GM23338 (cell line): ENCODE data around the gene TMEM107. TPM values are rescaled to one million over a fixed set of nuclear protein-coding genes. Genes with fewer than 3 reads are reported as not detected.
A peak's percentile ranks its signal among the peaks of the same experiment; 100 is the strongest.

ENCODE experiments used
- ATAC-seq: fragments of 200-7000 bp; cut with Tn5 transposase; 3 replicates; pipeline ENCODE4 v1.9.1; 2020
- DNase-seq: peaks from one replicate; pipeline ENCODE4 v3.0.0-alpha.2; 2015; ENCODE audit warnings: low spot score
- H2AFZ ChIP-seq: fragments of 200-600 bp; sonication (generic); 2 replicates; pipeline ENCODE4 v1.8.0; 2016; ENCODE audit warnings: antibody characterized with exemption, mild to moderate bottlenecking, moderate library complexity
- H3F3A ChIP-seq: fragments of 200-600 bp; sonication (generic); replicated peaks from 2 replicates; pipeline ENCODE4 v1.8.0; 2017; ENCODE audit warnings: antibody characterized with exemption, mixed run types, low read depth
- H3K27ac ChIP-seq: fragments of 200-600 bp; sonication (generic); 2 replicates; pipeline ENCODE4 v1.6.1; 2016; ENCODE audit warnings: low read depth
- H3K27me3 ChIP-seq: fragments of 200-600 bp; sonication (generic); 2 replicates; pipeline ENCODE4 v1.8.0; 2016; ENCODE audit warnings: mild to moderate bottlenecking, mixed run types, moderate library complexity; ENCODE audit not compliant: insufficient read depth
- H3K36me3 ChIP-seq: fragments of 200-600 bp; sonication (generic); 2 replicates; pipeline ENCODE4 v1.8.0; 2016; ENCODE audit warnings: mild to moderate bottlenecking; ENCODE audit not compliant: insufficient read depth
- H3K4me1 ChIP-seq: fragments of 200-600 bp; sonication (generic); 2 replicates; pipeline ENCODE4 v1.8.0; 2016; ENCODE audit warnings: mild to moderate bottlenecking, moderate library complexity; ENCODE audit not compliant: insufficient read depth
- H3K4me2 ChIP-seq: fragments of 200-600 bp; sonication (generic); 2 replicates; pipeline ENCODE4 v1.7.1; 2017; ENCODE audit warnings: mixed run types
- H3K4me3 ChIP-seq: fragments of 200-600 bp; sonication (generic); 2 replicates; pipeline ENCODE4 v1.6.1; 2016; ENCODE audit warnings: mixed run types
- H3K79me2 ChIP-seq: fragments of 200-600 bp; sonication (generic); replicated peaks from 2 replicates; pipeline ENCODE4 v1.8.0; 2017; ENCODE audit warnings: mild to moderate bottlenecking; ENCODE audit not compliant: insufficient read depth
- H3K9me2 ChIP-seq: fragments of 200-600 bp; sonication (generic); 2 replicates; pipeline ENCODE4 v1.8.0; 2017; ENCODE audit not compliant: insufficient read depth
- H4K20me1 ChIP-seq: fragments of 200-600 bp; sonication (generic); replicated peaks from 2 replicates; pipeline ENCODE4 v1.8.0; 2017; ENCODE audit warnings: mild to moderate bottlenecking; ENCODE audit not compliant: insufficient read depth
- H3K27ac Mint-ChIP-seq: 2 replicates; pipeline ENCODE4 v1.8.0; 2020; ENCODE audit warnings: inconsistent platforms, mild to moderate bottlenecking, moderate library complexity, mixed read lengths
- H3K27me3 Mint-ChIP-seq: 3 replicates; pipeline ENCODE4 v1.8.0; 2022; ENCODE audit warnings: low read depth, mild to moderate bottlenecking, moderate library complexity, mixed read lengths, inconsistent platforms; ENCODE audit not compliant: insufficient read depth, poor library complexity
- H3K36me3 Mint-ChIP-seq: 3 replicates; pipeline ENCODE4 v1.8.0; 2021; ENCODE audit warnings: low read depth, mild to moderate bottlenecking, inconsistent platforms, moderate library complexity, mixed read lengths
- H3K4me1 Mint-ChIP-seq: 3 replicates; pipeline ENCODE4 v1.8.0; 2020; ENCODE audit warnings: mild to moderate bottlenecking, inconsistent platforms, mixed read lengths
- H3K4me3 Mint-ChIP-seq: 3 replicates; pipeline ENCODE4 v1.8.0; 2021; ENCODE audit warnings: moderate library complexity, mild to moderate bottlenecking, inconsistent platforms, mixed read lengths
- H3K9me3 Mint-ChIP-seq: 3 replicates; pipeline ENCODE4 v1.8.0; 2020; ENCODE audit warnings: moderate library complexity, mild to moderate bottlenecking, inconsistent platforms, mixed read lengths
- CREB1 ChIP-seq: fragments of 250-450 bp; sonication (Bioruptor Pico); IDR thresholded peaks from 2 replicates; pipeline ENCODE4 v1.5.0; 2020; ENCODE audit warnings: low read depth, mild to moderate bottlenecking, moderate library complexity
- EZH2 ChIP-seq: fragments of 200-600 bp; sonication (generic); IDR thresholded peaks from one replicate; pipeline ENCODE4 v1.8.0; 2017; ENCODE audit warnings: antibody characterized with exemption, mild to moderate bottlenecking, low read depth; ENCODE audit not compliant: unreplicated experiment
- EZH2phosphoT487 ChIP-seq: fragments of 200-600 bp; sonication (generic); IDR thresholded peaks from one replicate; pipeline ENCODE4 v1.8.1; 2018; ENCODE audit warnings: antibody characterized with exemption; ENCODE audit not compliant: unreplicated experiment
- JUNB ChIP-seq: IDR thresholded peaks from one replicate; pipeline ENCODE4 v1.6.1; 2016; ENCODE audit warnings: antibody characterized with exemption; ENCODE audit not compliant: unreplicated experiment
- NANOG ChIP-seq: IDR thresholded peaks from 2 replicates; pipeline ENCODE4 v1.6.1; 2016; ENCODE audit warnings: antibody characterized with exemption, borderline replicate concordance
- POLR2AphosphoS5 ChIP-seq: IDR thresholded peaks from 2 replicates; pipeline ENCODE4 v1.6.1; 2016; ENCODE audit warnings: antibody characterized with exemption, low read depth
- STAT1 ChIP-seq: IDR thresholded peaks from one replicate; pipeline ENCODE4 v1.6.1; 2016; ENCODE audit warnings: antibody characterized with exemption; ENCODE audit not compliant: unreplicated experiment
- ZNF114 ChIP-seq: fragments of 250-450 bp; sonication (Bioruptor Pico); IDR thresholded peaks from 2 replicates; pipeline ENCODE4 v1.5.0; 2020; ENCODE audit warnings: mild to moderate bottlenecking, moderate library complexity
- ZNF331 ChIP-seq: fragments of 250-450 bp; sonication (Bioruptor Pico); IDR thresholded peaks from 2 replicates; pipeline ENCODE4 v1.5.0; 2020; ENCODE audit warnings: low read depth, mild to moderate bottlenecking, moderate library complexity
- polyA plus RNA-seq: library from polyadenylated mRNA; unstranded; fragments of >200 nt; fragmentation: Nextera tagmentation; extraction: Ambion mirVana; gene quantifications from 2 replicates; pipeline ENCODE4 v1.2.1, GENCODE V29; 2016
- total RNA-seq: library from RNA; depleted of rRNA; stranded (reverse); fragments of >200 nt; shearing (Covaris generic); gene quantifications from 2 replicates; pipeline ENCODE4 v1.2.3, GENCODE V29; 2014
- TF ChIP-seq, protein P1 (sequence below): IDR thresholded peaks from one replicate; pipeline ENCODE4 v1.6.1; 2018; ENCODE audit warnings: antibody characterized with exemption; ENCODE audit not compliant: unreplicated experiment

Gene TMEM107
- total and polyA plus RNA-seq, 2 experiments from 2014 or later: 10.8 to 20.4 TPM

DNA sequence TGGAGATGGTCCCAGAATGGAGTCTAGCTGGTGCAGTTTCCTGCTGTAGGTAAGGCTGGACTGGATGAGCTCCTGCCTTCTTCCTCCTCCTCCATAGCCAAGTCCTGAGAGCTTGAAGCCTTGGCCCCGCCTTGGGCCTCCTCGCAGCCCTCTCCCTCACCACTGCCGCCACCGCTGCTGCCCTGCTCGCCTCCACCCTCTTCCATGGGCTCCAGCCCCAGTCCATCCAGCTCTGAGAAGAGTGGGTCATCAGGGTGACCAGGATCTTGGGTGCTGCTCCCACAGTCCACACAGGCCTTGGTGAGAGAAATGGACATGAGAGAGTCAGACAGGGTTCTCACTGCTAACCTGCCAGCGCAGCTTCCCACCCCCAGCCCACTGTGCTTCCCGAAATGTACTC is 35.1 kb downstream of the TMEM107 start (continued):
- TF ChIP-seq ZNF331 (CRISPR knock-in tag): no peak
- TF ChIP-seq, protein P1, sequence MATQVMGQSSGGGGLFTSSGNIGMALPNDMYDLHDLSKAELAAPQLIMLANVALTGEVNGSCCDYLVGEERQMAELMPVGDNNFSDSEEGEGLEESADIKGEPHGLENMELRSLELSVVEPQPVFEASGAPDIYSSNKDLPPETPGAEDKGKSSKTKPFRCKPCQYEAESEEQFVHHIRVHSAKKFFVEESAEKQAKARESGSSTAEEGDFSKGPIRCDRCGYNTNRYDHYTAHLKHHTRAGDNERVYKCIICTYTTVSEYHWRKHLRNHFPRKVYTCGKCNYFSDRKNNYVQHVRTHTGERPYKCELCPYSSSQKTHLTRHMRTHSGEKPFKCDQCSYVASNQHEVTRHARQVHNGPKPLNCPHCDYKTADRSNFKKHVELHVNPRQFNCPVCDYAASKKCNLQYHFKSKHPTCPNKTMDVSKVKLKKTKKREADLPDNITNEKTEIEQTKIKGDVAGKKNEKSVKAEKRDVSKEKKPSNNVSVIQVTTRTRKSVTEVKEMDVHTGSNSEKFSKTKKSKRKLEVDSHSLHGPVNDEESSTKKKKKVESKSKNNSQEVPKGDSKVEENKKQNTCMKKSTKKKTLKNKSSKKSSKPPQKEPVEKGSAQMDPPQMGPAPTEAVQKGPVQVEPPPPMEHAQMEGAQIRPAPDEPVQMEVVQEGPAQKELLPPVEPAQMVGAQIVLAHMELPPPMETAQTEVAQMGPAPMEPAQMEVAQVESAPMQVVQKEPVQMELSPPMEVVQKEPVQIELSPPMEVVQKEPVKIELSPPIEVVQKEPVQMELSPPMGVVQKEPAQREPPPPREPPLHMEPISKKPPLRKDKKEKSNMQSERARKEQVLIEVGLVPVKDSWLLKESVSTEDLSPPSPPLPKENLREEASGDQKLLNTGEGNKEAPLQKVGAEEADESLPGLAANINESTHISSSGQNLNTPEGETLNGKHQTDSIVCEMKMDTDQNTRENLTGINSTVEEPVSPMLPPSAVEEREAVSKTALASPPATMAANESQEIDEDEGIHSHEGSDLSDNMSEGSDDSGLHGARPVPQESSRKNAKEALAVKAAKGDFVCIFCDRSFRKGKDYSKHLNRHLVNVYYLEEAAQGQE: no peak
- TF ChIP-seq ZNF114 (CRISPR knock-in tag): no peak
- TF ChIP-seq CREB1 (CRISPR knock-in tag): no peak

DNA sequence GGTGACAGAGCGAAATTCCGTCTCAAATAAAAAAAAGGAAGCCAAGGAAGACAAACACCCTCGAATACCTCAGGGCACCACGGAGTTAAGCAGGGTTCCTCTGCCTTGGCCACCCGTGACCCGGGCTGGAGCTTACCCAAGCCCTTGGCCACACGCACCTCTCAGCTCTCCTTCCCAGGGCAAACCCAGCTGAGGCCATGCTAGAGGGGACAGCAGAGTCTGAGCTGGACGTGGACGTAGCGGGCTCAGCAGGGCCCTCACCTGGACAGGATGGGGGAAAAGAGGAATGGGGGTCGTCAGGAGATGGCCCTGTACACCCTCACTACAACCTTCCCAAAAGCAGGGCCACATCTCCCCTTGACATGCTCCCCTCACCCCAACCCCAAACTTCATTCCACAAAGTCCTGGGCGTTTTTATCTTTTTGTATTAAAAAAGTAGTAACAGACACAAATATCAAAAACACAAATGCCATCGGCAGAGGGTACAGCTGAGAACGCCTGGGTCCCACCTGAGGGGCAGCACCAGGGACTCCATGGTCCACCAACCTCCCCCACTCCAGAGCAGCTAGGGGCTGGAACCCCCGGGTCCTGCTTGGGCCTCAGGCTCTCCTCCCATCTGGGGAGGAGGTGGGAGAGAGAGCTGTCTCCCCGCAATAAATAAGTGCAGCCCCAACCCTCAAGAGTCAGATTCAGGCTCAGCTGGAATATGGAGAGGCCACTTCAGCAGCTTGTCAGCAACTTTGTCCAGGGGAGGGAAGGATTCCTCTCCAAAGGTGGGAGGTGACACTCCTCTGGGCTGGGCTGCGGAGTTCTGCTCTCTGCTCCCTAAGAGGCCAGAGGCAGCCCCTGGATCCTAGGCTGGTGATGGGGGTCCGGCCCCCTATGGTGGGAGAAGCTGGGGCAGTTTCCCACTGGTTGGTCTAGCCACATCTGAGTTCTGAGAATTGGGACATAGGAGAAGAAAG is 35.8 kb downstream of the TMEM107 start:
- Histone ChIP-seq H2AFZ (no peak overlapping the region), H3K36me3 (peaks cover 7% of the 10 kb centered on the region; the same call in 1 of the 2 replicates), H3K4me3 (no peak overlapping the region), H3K27ac (0 out of 2 replicates have a peak overlapping the region, but pooled peaks have one; percentile 78), H3K27me3 (peaks cover 21% of the 10 kb centered on the region), H3F3A (peaks cover 26% of the 10 kb centered on the region), H4K20me1 (no peaks in the 10 kb centered on the region), H3K4me1 (peaks cover 7% of the 10 kb centered on the region; the same call in 1 of the 2 replicates), H3K4me2 (no peak overlapping the region), H3K9me2 (no peaks in the 10 kb centered on the region), H3K79me2 (no peaks in the 10 kb centered on the region)
- peaks cover 3% of the 10 kb centered on the region; the same call in 1 of the 3 replicates for H3K4me1 Mint-ChIP-seq
- H3K27ac Mint-ChIP-seq: no peak overlapping the region
- peaks cover 22% of the 10 kb centered on the region for H3K36me3 Mint-ChIP-seq
- H3K27me3 Mint-ChIP-seq: peaks cover 10% of the 10 kb centered on the region
- peaks cover 4% of the 10 kb centered on the region; the same call in 1 of the 3 replicates for H3K9me3 Mint-ChIP-seq
- DNase-seq (no peak), ATAC-seq (no peak)
- no peak for TF ChIP-seq EZH2
- TF ChIP-seq ZNF331 (CRISPR knock-in tag): no peak
- TF ChIP-seq NANOG: no peak
- no peak for TF ChIP-seq POLR2AphosphoS5
- no peak for TF ChIP-seq JUNB
- no peak for TF ChIP-seq STAT1
- TF ChIP-seq, protein P1: no peak
- no peak for TF ChIP-seq CREB1 (CRISPR knock-in tag)
- no peak for TF ChIP-seq EZH2phosphoT487
- no peak overlapping the region for H3K4me3 Mint-ChIP-seq
